Colonic mucosa (tissue), 4 donors: ENCODE measurements around the gene BEX5. TPM values are rescaled to one million over a fixed set of nuclear protein-coding genes. Genes with fewer than 3 reads are reported as not detected.
"Not testable (repeated sequence)": the region's sequence is repeated elsewhere in the genome, so short reads cannot be mapped to it uniquely, and the experiment has no call there.

Experiments used
- DNase-seq: peaks from one replicate; pipeline ENCODE4 v3.0.0-alpha.2; 2020
- H3K27ac ChIP-seq: fragments of 200-600 bp; one replicate; pipeline ENCODE4 v1.8.0; 2021
- H3K27me3 ChIP-seq: fragments of 200-600 bp; one replicate; pipeline ENCODE4 v1.8.0; 2021
- H3K36me3 ChIP-seq: fragments of 200-600 bp; one replicate; pipeline ENCODE4 v1.8.0; 2021
- H3K4me1 ChIP-seq: fragments of 200-600 bp; one replicate; pipeline ENCODE4 v1.8.0; 2021; ENCODE audit warnings: mild to moderate bottlenecking
- H3K4me3 ChIP-seq: fragments of 200-600 bp; one replicate; pipeline ENCODE4 v1.8.0; 2021
- H3K9ac ChIP-seq, 2 donors: one replicate each; pipeline ENCODE4 v1.7.0; 2013; ENCODE audit warnings: control low read depth in 2 of 2, low read depth in 2 of 2, low read length in 2 of 2
- H3K9me3 ChIP-seq: fragments of 200-600 bp; one replicate; pipeline ENCODE4 v1.8.0; 2021
- intact Hi-C: fragments of 100-400 bp; cut with DNase I; formaldehyde crosslinking; loops from one replicate; pipeline ENCODE4 v1.14.1; 2022
- total RNA-seq, 2 donors: library from RNA; stranded (reverse); fragmentation: NEBNext Ultra II Directional in 1 of 2; extraction: Animal tissue kit (Norgen Biotek cat#: 25700) in 1 of 2; gene quantifications; one replicate each; pipeline ENCODE4 v1.2.1, GENCODE V29; 2021
- TF ChIP-seq, protein P1 (sequence below): fragments of 200-600 bp; IDR thresholded peaks from one replicate; pipeline ENCODE4 v1.8.0; 2022; ENCODE audit warnings: antibody characterized with exemption, mild to moderate bottlenecking
- donor health status: healthy.
- donor health status: DM: no; HTN: no; CAD: no.
- donor health status: DM: no; HTN: no; CAD: no.

The BEX5 gene
- 1 to 10 TPM; 2.0 to 2.4 TPM for total RNA-seq

DNA sequence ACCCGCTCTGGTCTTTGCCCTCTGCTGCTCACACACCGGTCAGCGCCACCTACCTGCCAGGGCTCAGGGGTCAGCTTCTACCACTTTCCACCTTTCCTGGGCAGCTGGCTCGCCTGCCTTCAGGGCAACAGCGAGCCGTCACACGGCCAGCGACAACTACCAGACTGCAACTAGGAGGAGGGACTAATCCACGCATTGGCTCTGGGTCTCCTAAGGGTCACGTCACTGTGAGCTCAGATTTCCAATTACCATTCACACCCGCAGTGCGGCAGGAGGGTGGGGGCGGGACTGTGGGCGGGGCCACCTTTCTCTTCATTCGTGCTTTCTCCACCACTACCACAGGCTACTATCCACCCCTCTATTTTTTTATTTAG is at the start of gene BEX5:
Gene BEX5 (minus strand): TSS at position 172 of the 374 bp plus-strand sequence. CDS start 1,712 bp downstream, outside the sequence.
- Histone ChIP-seq H3K9ac (peak within 1 kb of the TSS; percentile 49 to 58), H3K27me3 (no peaks in the 10 kb centered on the region), H3K27ac (no peak within 1 kb of the TSS), H3K4me1 (no peaks in the 10 kb centered on the region), H3K36me3 (no peaks in the 10 kb centered on the region), H3K9me3 (no peaks in the 10 kb centered on the region), H3K4me3 (peak within 1 kb of the TSS; percentile 33)
- DNase-seq: peak; percentile 66
- TF ChIP-seq, protein P1, sequence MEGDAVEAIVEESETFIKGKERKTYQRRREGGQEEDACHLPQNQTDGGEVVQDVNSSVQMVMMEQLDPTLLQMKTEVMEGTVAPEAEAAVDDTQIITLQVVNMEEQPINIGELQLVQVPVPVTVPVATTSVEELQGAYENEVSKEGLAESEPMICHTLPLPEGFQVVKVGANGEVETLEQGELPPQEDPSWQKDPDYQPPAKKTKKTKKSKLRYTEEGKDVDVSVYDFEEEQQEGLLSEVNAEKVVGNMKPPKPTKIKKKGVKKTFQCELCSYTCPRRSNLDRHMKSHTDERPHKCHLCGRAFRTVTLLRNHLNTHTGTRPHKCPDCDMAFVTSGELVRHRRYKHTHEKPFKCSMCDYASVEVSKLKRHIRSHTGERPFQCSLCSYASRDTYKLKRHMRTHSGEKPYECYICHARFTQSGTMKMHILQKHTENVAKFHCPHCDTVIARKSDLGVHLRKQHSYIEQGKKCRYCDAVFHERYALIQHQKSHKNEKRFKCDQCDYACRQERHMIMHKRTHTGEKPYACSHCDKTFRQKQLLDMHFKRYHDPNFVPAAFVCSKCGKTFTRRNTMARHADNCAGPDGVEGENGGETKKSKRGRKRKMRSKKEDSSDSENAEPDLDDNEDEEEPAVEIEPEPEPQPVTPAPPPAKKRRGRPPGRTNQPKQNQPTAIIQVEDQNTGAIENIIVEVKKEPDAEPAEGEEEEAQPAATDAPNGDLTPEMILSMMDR: no peak
- intact Hi-C loops: no loop called here

DNA sequence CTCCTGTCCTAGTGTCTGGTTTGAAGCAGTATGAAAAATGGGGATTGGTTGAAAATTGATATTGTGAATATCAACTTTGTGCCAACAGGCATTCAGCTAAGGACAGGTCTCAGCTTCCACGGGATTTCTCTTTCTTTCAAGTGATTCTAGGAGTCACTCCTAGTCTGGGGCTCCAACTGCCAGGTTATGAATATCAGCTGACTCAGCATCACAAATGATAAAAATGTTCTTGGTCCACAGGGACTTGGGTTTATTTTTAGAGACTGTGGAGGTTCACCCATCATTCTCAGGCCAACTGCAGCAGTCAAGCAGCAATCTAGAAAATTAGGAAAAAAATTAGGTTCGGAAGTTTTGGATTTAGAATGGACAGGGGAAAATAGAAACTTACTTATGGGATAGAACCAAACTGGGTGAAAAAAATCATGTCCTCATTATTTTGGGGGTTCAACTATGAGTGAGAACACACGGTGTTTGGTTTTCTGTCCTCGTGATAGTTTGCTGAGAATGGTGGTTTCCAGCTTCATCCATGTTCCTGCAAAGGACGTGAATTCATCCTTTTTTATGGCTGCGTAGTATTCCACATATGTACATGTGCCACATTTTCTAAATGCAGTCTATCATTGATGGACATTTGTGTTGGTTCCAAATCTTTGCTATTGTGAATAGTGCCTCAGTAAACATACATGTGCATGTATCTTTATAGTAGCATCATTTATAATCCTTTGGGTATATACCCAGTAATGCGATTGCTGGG is 30.4 kb upstream of the BEX5 start:
- H3K27ac ChIP-seq: no peak overlapping the region
- H3K4me1 ChIP-seq: no peaks in the 10 kb centered on the region
- H3K9me3 ChIP-seq: no peaks in the 10 kb centered on the region
- H3K9ac ChIP-seq: no peak overlapping the region
- no peak overlapping the region for H3K4me3 ChIP-seq
- TF ChIP-seq, protein P1: no peak
- no peak for DNase-seq
- intact Hi-C loops: no loop called here
- H3K36me3 ChIP-seq: no peaks in the 10 kb centered on the region
- H3K27me3 ChIP-seq: no peaks in the 10 kb centered on the region

DNA sequence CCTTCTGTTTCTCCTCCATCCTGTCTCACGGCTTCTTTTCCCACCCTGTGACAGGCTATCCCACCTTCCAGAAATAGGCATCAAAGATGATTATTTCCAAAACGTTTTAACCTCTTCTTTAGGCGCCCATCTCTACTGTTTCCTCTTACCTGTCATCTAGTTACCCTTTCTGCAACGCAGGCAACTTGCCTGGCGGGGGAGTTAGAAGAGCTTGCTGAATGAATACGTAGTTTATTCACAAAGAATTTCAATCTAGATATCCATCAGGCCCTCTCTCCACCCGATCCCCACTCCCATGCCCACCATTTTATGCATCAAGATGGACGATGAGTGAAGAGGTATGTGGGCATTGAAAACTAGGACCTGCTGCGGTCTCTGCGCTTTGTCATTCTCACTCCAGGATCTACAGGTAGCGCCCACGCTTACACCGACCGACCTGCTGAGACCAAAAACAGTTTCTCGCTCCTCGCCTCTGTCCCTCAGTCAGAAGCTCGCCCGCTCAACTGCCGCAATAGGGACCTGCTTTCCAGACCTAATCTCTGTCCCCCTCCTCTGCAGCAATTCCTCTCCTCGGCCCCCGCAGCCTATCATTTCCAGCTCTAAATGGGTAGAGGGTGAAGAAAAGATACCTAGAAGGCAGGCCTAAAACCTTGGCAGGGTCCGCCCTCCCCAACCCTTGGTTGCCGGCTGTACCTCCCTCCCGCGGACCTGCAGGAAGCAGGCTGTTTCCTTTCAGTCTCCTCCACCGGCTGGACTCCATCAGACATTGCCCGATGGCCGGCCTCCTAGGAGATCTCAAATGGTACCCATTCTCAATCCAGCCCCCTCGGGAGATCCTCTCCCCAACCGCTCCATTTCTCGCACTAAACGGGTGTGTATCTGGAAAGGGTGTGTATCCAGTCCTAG is 624 bp downstream of the BEX5 start:
- Histone ChIP-seq H3K9me3 (no peaks in the 10 kb centered on the region), H3K36me3 (no peaks in the 10 kb centered on the region), H3K4me3 (peak overlapping the region; percentile 33), H3K27me3 (no peaks in the 10 kb centered on the region), H3K4me1 (no peaks in the 10 kb centered on the region), H3K9ac (peak overlapping the region; percentile 49 to 58), H3K27ac (no peak overlapping the region)
- DNase-seq: peak; percentile 18
- intact Hi-C loops: no loop called here
- TF ChIP-seq, protein P1: no peak

DNA sequence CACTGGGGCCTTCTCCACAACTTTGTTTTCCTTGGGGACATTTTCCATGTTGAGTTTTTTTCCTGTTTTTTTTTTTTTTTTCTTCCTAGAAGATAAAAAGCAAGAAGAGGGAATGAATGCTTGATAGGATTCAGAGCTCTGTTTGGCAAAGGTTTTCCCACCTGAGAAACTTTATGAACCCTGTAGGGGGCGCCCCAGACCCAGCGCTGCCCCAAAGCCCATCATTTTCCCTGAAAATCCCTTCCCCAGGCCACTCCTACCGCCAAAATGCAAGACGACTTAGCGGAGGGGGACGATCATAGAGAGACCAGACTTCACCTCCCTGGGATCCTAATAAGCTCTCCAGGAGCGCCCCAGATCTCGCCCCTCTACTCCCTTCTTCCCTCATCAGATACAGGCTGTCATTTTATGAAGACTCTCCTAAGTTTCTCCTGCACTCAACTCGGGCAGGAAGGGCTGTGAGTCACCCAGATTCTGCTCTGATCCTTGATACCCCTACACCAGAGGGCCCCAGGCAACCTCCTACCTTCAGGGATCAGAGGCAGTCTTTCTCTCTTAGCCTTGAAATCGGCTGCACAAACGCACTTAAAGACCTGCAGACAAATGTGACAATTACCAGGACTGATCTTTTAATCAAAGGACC is 1.4 kb downstream of the BEX5 start:
- Histone ChIP-seq H3K36me3 (no peaks in the 10 kb centered on the region), H3K4me1 (no peaks in the 10 kb centered on the region), H3K27ac (no peak overlapping the region), H3K27me3 (no peaks in the 10 kb centered on the region), H3K9ac (no peak overlapping the region), H3K9me3 (no peaks in the 10 kb centered on the region), H3K4me3 (no peak overlapping the region)
- intact Hi-C loops: no loop called here
- DNase-seq: peak; percentile 17
- TF ChIP-seq, protein P1: no peak

DNA sequence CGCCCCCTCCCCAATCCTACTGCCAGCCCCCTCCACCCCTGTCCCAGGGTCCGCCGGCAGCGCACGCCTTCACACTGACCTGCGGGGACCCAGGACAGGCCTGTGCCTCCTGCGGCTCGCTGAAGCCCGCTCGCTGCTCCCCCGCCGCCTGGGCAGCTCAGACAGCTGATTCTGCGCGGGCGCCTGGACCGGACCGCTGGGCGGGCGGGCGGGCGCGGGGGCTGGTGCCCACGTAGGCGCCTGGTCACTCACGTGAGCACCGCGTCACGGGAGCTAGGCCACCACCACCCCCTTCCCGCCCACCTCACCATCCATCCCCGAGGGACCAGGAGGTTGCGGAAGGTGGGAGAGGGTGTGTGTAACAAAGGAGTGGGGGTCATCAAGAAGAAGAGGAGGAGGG is 13.5 kb downstream of the BEX5 start, which contains the start of gene TCEAL6:
Gene TCEAL6 (minus strand): TSS at position 208 of the 400 bp plus-strand sequence.
- DNase-seq, H3K9ac ChIP-seq, H3K9me3 ChIP-seq, H3K36me3 ChIP-seq, H3K4me1 ChIP-seq, intact Hi-C loops, H3K27ac ChIP-seq, H3K4me3 ChIP-seq, H3K27me3 ChIP-seq: not testable (repeated sequence)

DNA sequence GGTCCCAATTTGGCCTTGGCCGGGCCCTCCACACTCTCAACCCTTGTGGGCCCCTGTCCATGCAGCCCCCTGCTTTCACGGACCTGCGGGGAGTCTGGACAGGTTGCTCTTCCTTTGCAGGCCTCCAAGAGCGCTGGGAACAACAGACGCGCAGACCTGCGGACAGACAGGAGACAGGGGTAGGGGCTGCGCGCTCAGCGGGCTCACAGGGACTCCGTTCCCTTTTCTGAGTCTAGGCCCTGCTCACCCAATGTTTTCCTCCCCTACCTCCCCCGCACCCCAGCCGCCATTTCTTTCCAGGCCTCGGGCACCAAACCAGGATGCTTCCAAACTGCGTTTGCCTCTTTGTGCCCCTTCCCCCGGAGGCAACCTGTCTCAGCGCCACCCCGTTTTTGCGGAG is 14.1 kb downstream of the BEX5 start:
- H3K27ac ChIP-seq, intact Hi-C loops, H3K9ac ChIP-seq, H3K27me3 ChIP-seq, DNase-seq, H3K4me1 ChIP-seq, H3K4me3 ChIP-seq, H3K9me3 ChIP-seq, H3K36me3 ChIP-seq: not testable (repeated sequence)

DNA sequence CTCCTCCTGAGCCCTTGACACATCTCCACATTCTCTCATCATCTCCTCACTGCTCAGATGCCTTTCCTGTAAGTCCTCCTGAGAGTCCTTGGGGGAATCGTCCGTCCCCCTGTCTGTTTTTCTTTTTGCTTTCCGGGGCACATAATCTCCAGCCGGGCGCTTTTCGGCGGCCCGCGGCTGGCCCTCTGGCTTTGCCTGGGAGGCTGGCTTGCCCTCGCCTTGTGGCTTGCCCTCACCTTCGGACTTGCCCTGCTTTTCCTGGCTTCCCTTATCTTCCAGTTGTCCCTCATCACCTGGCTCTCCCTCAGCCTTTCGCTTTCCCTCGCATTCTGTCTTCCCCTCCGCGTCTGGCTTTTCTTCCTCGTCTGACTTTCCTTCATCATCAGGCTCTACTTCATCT is 14.9 kb downstream of the BEX5 start:
- H3K27me3 ChIP-seq, H3K9me3 ChIP-seq, H3K9ac ChIP-seq, intact Hi-C loops, H3K4me3 ChIP-seq, H3K27ac ChIP-seq, H3K36me3 ChIP-seq, H3K4me1 ChIP-seq, DNase-seq: not testable (repeated sequence)
